T-helper 9 cell (primary cell): ENCODE measurements around the gene TRAPPC2L.

Experiments used
- DNase-seq: peaks from one replicate; pipeline ENCODE4 v3.0.0-alpha.2; 2020

TRAPPC2L gene

GRCh38 chr16:88861359-88861758 is 4.4 kb downstream of the TRAPPC2L start:
- no peak for DNase-seq

DNA sequence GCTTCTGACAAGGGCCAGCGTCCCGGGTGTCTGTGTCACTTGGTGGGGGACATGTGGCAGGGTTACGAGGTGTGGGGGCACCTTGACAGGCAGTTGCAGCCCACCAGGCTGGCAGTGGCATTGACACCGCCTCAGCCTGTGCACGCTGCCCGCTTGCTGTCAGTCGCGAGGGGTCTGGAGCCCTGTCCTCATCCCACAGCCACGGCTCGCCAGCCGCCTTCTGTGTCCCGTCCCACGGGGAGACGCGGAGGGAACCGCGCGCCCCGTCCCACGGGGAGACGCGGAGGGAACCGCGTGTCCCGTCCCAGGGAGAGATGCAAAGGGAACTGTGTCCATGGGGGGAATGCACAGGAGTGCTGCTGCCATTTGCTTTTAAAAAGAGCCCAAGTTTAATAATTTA is 6.0 kb downstream of the TRAPPC2L start:
- no peak for DNase-seq

- DNase-seq: no peak
Observed at GRCh38 chr16:88863426-88863825, 6.5 kb downstream of the TRAPPC2L start.

DNA sequence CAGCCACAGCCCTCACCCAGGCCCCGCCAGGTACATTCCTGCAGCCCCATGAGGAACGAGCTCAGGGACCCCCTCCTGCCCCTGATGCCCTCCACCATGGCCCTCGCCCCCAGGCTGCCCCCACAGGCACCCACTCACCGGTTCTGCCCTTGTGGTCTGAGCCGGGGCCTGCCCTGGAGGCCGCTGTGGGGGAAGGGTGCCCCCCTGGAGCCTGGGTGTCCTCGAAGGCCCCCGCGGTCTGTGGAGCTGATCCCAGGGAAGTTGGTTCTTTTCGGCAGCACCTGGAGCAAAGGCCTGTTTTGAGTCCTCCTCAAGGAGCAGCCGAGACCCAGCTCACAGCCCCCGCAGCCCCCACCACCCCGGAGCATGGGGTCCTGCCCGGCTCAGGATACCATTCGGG is 7.2 kb downstream of the TRAPPC2L start:
- no peak for DNase-seq

DNA sequence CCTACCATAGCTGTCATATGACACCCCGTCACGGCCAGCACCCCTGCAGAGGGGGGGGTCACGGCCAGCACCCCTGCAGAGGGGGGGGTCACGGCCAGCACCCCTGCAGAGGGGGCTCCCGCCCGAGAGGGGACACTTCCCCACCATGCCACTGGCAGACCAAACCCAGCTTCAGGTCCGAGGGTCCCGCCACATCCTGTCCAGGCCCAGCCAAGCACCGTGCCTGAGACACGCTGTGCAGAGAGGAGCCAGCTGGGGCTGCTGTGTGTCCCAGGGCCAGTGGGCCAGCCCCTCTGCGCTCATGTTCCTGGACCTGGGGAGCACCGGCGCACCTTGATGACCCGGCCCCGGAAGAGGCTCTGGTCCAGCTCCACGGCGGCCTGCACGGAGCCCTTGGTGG is 7.6 kb downstream of the TRAPPC2L start:
- DNase-seq: no peak

- no peak for DNase-seq
Observed at GRCh38 chr16:88865310-88865709, 8.4 kb downstream of the TRAPPC2L start.

DNA sequence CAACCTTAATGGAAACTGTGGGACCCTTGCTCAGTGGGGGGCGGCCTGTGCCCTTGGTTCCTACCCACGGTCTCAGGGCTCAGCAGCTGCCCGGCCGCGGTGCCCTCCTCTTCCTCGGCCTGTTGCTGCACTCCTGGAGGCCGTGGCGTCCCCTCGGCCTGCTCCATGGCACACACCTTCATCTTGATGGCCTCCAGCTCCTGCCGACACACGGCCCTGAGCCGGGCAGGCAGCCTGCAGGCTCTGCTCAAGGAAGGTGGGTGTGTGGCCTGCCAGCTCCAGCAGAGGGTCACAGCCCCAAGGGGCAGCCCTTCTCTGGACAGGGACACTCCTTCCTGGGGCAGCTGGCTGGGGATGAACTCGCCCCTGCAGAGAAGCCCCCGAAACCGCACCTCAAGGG is 8.8 kb downstream of the TRAPPC2L start:
- no peak for DNase-seq

GRCh38 chr16:88866151-88866920 is 9.4 kb downstream of the TRAPPC2L start, which contains the start of gene PABPN1L:
Gene PABPN1L, minus strand, starts transcription at chr16:88866660. Its CDS starts 54 bp downstream, at chr16:88866606.
- no peak for DNase-seq

GRCh38 chr16:88867581-88868246 is 10.8 kb downstream of the TRAPPC2L start:
- no peak for DNase-seq

DNA sequence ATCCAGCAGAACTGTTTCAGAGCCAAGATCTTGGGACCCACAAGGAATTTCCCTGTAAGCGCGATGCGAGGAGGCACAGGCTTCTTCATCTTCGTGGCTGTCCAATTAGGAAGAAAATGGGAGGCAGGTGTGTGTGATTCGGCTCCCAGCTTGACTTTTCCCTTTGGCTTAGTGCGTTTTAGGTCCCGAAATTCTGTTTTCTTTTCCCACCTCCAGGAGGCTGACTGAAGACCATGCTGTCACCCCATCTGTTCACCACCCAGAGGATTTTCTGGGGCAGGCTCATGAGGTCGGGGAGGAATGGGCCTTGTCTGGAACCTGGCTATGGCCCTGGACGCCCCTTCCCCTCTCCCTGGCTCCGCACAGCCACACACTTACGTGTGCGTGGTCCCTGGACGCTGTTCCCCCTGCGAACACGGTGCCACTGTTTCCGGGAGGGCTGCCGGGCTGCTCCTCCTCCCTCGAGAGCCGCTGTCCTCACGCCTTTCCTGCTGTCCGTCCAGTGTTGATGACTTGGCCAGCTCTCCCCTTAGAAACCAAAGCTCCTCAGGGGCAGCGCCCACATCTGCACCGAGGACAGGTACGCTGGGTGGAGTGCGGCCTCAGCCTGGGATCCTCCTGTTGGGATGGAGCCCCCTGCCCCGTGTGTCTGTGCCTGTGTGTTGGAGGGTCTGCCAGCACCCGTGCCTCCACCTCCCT is 12.2 kb downstream of the TRAPPC2L start:
- no peak for DNase-seq

DNA sequence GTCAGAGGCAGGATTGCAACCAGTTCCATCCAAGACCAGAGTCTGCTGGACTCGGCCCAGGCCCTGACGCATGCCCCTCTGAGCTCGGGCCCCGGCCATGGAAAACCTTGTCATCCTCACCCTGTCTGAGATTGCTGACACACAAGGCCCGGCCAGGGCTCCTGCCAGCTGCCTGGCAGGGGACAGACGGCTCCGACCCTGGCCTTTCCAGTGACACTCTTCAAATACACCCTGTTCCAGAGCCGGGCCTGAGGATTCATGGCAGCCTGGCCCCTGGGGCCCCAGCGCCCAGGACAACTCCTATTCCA is 12.7 kb downstream of the TRAPPC2L start:
- no peak for DNase-seq

GRCh38 chr16:88870608-88871348 is 13.9 kb downstream of the TRAPPC2L start:
- DNase-seq: no peak

- no peak for DNase-seq
Observed at GRCh38 chr16:88871349-88871702, 14.4 kb downstream of the TRAPPC2L start.

DNA sequence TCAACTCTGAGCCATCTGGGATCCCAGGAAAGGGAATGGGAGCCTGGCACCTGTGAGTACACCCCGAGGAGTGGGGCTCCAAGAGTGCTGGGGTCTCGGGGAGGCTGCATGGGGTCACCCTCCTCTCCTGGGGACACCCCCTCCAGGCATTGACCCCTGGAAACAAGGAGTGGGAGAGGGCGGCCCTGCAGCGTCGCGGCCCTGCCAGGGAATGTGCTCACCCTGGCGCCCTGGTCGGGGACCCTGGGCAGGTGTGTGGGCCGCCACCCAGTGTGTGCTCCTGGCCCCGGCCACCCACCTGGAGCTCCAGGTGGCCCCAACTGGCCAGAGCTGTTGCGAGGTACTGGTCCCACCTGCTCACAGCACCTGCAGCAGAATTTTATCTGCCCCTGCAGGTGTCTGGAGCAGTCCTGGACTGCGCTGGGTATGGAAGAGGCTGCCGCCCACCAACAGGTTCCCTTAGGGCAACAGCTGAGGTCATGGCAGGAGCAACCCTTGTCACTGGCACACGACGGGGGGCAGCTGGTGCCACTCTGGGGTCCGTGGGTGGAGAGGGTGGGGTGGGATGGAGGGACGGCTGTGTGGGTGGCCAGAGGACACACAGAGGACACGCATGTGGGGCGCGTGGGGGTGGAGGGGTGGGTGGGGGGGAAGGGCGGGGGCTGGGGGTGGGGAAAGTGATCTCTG is 14.9 kb downstream of the TRAPPC2L start:
- DNase-seq: no peak

DNA sequence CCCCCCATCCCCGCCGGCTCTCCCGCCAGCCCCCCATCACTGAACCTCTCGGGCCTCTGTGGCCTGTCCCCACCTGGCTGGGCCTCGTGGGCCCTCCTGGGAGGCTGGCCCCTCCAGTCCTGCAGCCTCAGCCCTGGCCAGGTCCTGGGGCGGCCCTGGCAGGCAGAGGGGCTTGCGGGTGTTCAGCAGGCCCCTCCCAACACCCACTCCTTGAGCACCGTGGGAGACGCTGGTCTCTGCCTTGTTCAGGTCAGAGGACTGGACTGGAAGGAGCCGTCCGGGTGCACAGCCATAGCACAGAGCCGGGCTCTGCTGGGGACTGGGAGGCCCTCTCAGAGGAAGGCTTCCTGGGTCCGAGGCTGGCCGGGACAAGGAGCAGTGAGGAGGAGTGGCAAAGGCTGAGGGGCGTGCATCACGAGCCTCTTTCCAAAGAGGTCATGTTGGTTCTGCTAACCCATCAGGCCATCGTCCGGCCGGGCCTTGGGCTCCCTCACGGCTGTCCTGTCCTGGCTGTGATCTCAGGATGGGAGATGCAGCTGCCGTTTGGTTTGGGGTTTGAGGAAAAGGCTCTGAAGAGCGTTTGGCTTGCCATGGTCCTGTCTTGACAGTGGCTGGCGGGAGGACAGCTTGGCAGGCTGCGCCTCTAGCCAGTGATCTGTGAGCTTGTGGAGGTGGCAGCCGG is 15.9 kb downstream of the TRAPPC2L start:
- DNase-seq: no peak

- DNase-seq: no peak
Observed at GRCh38 chr16:88874938-88875599, 18.1 kb downstream of the TRAPPC2L start.

DNA sequence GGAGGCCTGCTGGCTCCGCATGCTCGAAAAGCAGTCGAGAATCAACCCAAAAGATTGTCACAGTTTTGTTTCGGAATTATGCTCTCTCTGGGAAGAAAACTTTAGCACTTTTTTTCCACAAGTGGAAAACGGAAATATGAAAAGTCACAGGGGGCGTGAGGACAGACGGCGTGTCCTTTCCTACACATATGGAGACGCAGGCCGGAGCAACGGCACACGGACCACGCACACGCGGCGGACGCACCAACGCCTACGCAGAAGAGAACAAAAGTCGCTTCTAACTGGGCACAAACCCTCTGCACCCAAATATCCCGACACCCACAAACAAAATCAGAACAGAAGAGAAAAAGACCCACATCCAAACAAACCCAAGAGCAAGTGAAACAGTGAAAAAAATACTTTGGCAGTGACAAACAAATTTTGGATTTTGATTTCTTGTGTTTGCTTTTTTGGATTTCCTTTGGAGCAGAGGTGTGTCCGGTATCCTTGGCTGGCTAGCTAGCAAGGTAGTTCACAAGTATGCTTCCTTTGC is 18.8 kb downstream of the TRAPPC2L start:
- DNase-seq: no peak

- DNase-seq: no peak
Observed at GRCh38 chr16:88876942-88877526, 20.1 kb downstream of the TRAPPC2L start.

GRCh38 chr16:88877564-88878289 is 20.8 kb downstream of the TRAPPC2L start:
- no peak for DNase-seq

GRCh38 chr16:88878356-88878755 is 21.4 kb downstream of the TRAPPC2L start:
- DNase-seq: no peak
